Caco-2 (cell line): ENCODE measurements around the gene ACAD11. TPM values are rescaled to one million over a fixed set of nuclear protein-coding genes. Genes with fewer than 3 reads are reported as not detected.

Experiments used
- BruUV-seq: library from RNA; stranded (reverse); fragments of 400-500 nt; replicated peaks from 2 replicates; lab custom pipeline; 2021; lab: Mats Ljungman, UMichigan
- CTCF ChIA-PET: fragments of 300-600 bp; sonication (Branson Sonifier 250); formaldehyde crosslinking; loops from one replicate; lab custom pipeline; 2022; ENCODE audit warnings: antibody characterized with exemption; lab: Charles Lee
- POLR2A ChIA-PET: fragments of 300-600 bp; sonication (Branson Sonifier 250); formaldehyde crosslinking; loops from one replicate; lab custom pipeline; 2022; ENCODE audit warnings: antibody characterized with exemption; lab: Charles Lee
- DNase-seq, 2 experiments: peaks; one replicate each; pipeline versions ENCODE4 v3.0.0 to v3.0.0-alpha.2; 2020 to 2022
- H3K27me3 ChIP-seq: replicated peaks from 2 replicates; pipeline ENCODE4 v1.6.0; 2011; ENCODE audit warnings: low read length; ENCODE audit not compliant: control insufficient read depth, insufficient read depth
- H3K36me3 ChIP-seq: 2 replicates; pipeline ENCODE4 v1.5.1; 2011; ENCODE audit warnings: low read length; ENCODE audit not compliant: control insufficient read depth, insufficient read depth
- H3K4me1 ChIP-seq: fragments of 250-450 bp; sonication (Bioruptor Pico); 2 replicates; pipeline ENCODE4 v1.5.1; 2020; ENCODE audit warnings: mild to moderate bottlenecking
- H3K4me3 ChIP-seq: 2 replicates; pipeline ENCODE4 v1.5.1; 2011; ENCODE audit warnings: low read depth, mild to moderate bottlenecking, control low read depth, low read length
- H3K9me3 ChIP-seq: fragments of 250-450 bp; sonication (Bioruptor Pico); 2 replicates; pipeline ENCODE4 v1.5.1; 2020; ENCODE audit warnings: mild to moderate bottlenecking, moderate library complexity
- H3K27ac Mint-ChIP-seq: one replicate; pipeline ENCODE4 v1.8.0; 2022; ENCODE audit warnings: mixed read lengths; ENCODE audit not compliant: unreplicated experiment
- H3K27me3 Mint-ChIP-seq: one replicate; pipeline ENCODE4 v1.8.0; 2022; ENCODE audit warnings: mixed read lengths; ENCODE audit not compliant: insufficient read depth, unreplicated experiment
- H3K36me3 Mint-ChIP-seq: one replicate; pipeline ENCODE4 v1.8.0; 2022; ENCODE audit warnings: mild to moderate bottlenecking, mixed read lengths; ENCODE audit not compliant: insufficient read depth, unreplicated experiment
- H3K4me1 Mint-ChIP-seq: one replicate; pipeline ENCODE4 v1.8.0; 2022; ENCODE audit warnings: low read depth, mixed read lengths; ENCODE audit not compliant: unreplicated experiment
- H3K4me3 Mint-ChIP-seq: one replicate; pipeline ENCODE4 v1.8.0; 2022; ENCODE audit warnings: mild to moderate bottlenecking, moderate library complexity, mixed read lengths; ENCODE audit not compliant: unreplicated experiment
- H3K9me3 Mint-ChIP-seq: one replicate; pipeline ENCODE4 v1.8.0; 2022; ENCODE audit warnings: mixed read lengths; ENCODE audit not compliant: unreplicated experiment
- CTCF ChIP-seq, 2 experiments: fragments of 200-600 bp in 1 of 2; IDR thresholded peaks; 1 replicate in 1 of 2; 2 replicates in 1 of 2; pipeline versions ENCODE4 v1.5.1 to v1.8.0; 2011 to 2022; ENCODE audit warnings: antibody characterized with exemption in 1 of 2, control low read depth in 1 of 2, inconsistent platforms in 1 of 2, low read depth in 1 of 2, low read length in 1 of 2, mild to moderate bottlenecking in 1 of 2, moderate library complexity in 1 of 2; ENCODE audit not compliant: insufficient read depth in 1 of 2, severe bottlenecking in 1 of 2, unreplicated experiment in 1 of 2
- intact Hi-C: fragments of 100-400 bp; cut with micrococcal nuclease; formaldehyde crosslinking; loops from one replicate; pipeline ENCODE4 v1.10.0; 2022; ENCODE audit not compliant: unreplicated experiment
- total RNA-seq: library from RNA; stranded (reverse); gene quantifications from 2 replicates; pipeline ENCODE4 v1.2.3, GENCODE V29; 2022

The ACAD11 gene
- total RNA-seq, 1 experiment from 2014 or later: 33.0 TPM

DNA sequence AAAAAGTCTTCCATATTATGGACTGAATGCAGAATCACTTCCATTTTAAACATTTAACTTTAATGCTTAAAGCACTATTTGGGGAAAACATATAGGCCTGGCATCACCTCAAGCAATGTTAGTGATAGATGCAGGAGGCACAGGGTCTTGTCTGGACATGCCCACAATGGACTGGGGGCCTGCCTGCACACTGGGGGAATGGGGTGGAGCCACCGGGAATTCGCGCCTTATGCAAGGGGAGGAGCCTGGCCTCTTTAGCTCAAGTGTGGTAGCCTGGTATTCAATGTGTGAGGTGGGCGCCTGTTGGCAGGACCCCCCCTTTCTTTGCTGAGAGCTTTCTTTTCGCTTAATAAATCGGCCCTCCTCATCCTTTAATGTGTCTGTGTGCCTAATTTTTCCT, 32.7 kb downstream of the ACAD11 start:
- Mint-ChIP-seq H3K27me3 (no peaks in the 10 kb centered on the region), H3K4me3 (no peak overlapping the region), H3K4me1 (no peaks in the 10 kb centered on the region), H3K27ac (no peak overlapping the region), H3K9me3 (no peaks in the 10 kb centered on the region), H3K36me3 (peaks cover 5% of the 10 kb centered on the region)
- no peak for TF ChIP-seq CTCF (IDR thresholded peaks at IDR 0.05; ENCODE audit: insufficient read depth in 1 of 2, low read depth in 1 of 2, low read length in 1 of 2, severe bottlenecking in 1 of 2, unreplicated experiment in 1 of 2)
- DNase-seq: no peak
- H3K4me1 ChIP-seq: no peaks in the 10 kb centered on the region
- ChIA-PET CTCF (no interaction called here), POLR2A (no interaction called here)
- H3K36me3 ChIP-seq: no peaks in the 10 kb centered on the region
- intact Hi-C loops: no loop called here
- H3K27me3 ChIP-seq: no peaks in the 10 kb centered on the region
- H3K4me3 ChIP-seq: no peak overlapping the region
- H3K9me3 ChIP-seq: no peaks in the 10 kb centered on the region
- no TSS peak for BruUV-seq

DNA sequence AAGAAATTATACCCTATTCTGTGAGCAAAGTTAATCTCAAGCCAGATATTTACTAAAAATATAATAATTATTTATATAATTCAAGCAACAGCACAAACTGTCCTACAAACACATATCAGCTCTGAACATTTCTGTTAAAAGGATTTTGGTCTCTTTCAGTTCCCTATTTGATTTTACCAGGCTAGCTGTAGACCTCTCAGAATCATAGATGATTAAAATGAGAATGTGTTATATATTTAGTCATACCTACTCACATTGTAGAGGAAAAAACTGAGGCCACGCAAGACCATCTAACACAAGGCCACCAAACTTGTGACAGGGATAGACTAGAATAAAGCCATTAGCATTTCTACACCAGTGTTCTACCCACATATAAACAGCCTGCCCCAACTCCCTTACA, 34.0 kb downstream of the ACAD11 start:
- no TSS peak for BruUV-seq
- ChIA-PET CTCF (no interaction called here), POLR2A (no interaction called here)
- Mint-ChIP-seq H3K4me1 (no peaks in the 10 kb centered on the region), H3K4me3 (no peak overlapping the region), H3K27me3 (no peaks in the 10 kb centered on the region), H3K27ac (no peak overlapping the region), H3K36me3 (peaks cover 5% of the 10 kb centered on the region), H3K9me3 (no peaks in the 10 kb centered on the region)
- intact Hi-C loops: no loop called here
- no peaks in the 10 kb centered on the region for H3K36me3 ChIP-seq
- no peaks in the 10 kb centered on the region for H3K9me3 ChIP-seq
- H3K4me1 ChIP-seq: no peaks in the 10 kb centered on the region
- no peak for TF ChIP-seq CTCF (IDR thresholded peaks at IDR 0.05; ENCODE audit: insufficient read depth in 1 of 2, low read depth in 1 of 2, low read length in 1 of 2, severe bottlenecking in 1 of 2, unreplicated experiment in 1 of 2)
- H3K4me3 ChIP-seq: no peak overlapping the region
- H3K27me3 ChIP-seq: no peaks in the 10 kb centered on the region
- DNase-seq: no peak

- H3K27me3 Mint-ChIP-seq: no peaks in the 10 kb centered on the region
- H3K27ac Mint-ChIP-seq: no peak overlapping the region
- H3K9me3 Mint-ChIP-seq: no peaks in the 10 kb centered on the region
- no peak overlapping the region for H3K4me3 ChIP-seq
- H3K9me3 ChIP-seq: no peaks in the 10 kb centered on the region
- no peak overlapping the region for H3K4me3 Mint-ChIP-seq
- ChIA-PET CTCF (no interaction called here), POLR2A (no interaction called here)
- no peak for TF ChIP-seq CTCF (IDR thresholded peaks at IDR 0.05; ENCODE audit: insufficient read depth in 1 of 2, low read depth in 1 of 2, low read length in 1 of 2, severe bottlenecking in 1 of 2, unreplicated experiment in 1 of 2)
- H3K4me1 Mint-ChIP-seq: no peaks in the 10 kb centered on the region
- no TSS peak for BruUV-seq
- intact Hi-C loops: no loop called here
- peaks cover under 1% of the 10 kb centered on the region for H3K36me3 Mint-ChIP-seq
- H3K4me1 ChIP-seq: no peaks in the 10 kb centered on the region
- no peaks in the 10 kb centered on the region for H3K36me3 ChIP-seq
- H3K27me3 ChIP-seq: no peaks in the 10 kb centered on the region
- no peak for DNase-seq
Measured at GRCh38 chr3:132624790-132625189, 34.8 kb downstream of the ACAD11 start.
